Measurements from ENCODE around the gene MTTP.

DNA sequence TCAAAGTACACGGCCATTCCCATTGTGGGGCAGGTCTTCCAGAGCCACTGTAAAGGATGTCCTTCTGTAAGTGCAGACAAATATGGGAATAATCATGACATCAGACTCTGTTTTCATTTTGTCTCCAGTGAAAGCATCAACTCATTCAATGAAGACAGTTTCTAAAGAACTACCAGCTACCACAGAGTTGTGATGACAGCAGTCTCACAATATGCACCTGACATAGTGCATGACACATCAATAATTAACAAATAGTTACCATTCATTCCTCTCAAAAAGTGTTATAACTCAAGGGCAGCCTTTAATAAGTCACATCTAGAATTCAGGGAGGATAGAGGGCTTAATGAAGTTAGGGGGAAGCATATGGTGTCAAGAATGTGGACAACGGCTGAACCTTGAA lies 20.2 kb downstream of the MTTP start:
- TF ChIP-seq, protein P1, sequence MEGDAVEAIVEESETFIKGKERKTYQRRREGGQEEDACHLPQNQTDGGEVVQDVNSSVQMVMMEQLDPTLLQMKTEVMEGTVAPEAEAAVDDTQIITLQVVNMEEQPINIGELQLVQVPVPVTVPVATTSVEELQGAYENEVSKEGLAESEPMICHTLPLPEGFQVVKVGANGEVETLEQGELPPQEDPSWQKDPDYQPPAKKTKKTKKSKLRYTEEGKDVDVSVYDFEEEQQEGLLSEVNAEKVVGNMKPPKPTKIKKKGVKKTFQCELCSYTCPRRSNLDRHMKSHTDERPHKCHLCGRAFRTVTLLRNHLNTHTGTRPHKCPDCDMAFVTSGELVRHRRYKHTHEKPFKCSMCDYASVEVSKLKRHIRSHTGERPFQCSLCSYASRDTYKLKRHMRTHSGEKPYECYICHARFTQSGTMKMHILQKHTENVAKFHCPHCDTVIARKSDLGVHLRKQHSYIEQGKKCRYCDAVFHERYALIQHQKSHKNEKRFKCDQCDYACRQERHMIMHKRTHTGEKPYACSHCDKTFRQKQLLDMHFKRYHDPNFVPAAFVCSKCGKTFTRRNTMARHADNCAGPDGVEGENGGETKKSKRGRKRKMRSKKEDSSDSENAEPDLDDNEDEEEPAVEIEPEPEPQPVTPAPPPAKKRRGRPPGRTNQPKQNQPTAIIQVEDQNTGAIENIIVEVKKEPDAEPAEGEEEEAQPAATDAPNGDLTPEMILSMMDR (IDR thresholded peaks at IDR 0.05; ENCODE audit: poor library complexity): no peak
- TF ChIP-seq EZH2 (IDR thresholded peaks at IDR 0.05; ENCODE audit: borderline replicate concordance): no peak

Measured in hepatocyte (in vitro differentiated cells).